Measurements from ENCODE around the gene NPHS2. TPM values are rescaled to one million over a fixed set of nuclear protein-coding genes. Genes with fewer than 3 reads are reported as not detected.

Gene NPHS2
- not detected for total RNA-seq

DNA sequence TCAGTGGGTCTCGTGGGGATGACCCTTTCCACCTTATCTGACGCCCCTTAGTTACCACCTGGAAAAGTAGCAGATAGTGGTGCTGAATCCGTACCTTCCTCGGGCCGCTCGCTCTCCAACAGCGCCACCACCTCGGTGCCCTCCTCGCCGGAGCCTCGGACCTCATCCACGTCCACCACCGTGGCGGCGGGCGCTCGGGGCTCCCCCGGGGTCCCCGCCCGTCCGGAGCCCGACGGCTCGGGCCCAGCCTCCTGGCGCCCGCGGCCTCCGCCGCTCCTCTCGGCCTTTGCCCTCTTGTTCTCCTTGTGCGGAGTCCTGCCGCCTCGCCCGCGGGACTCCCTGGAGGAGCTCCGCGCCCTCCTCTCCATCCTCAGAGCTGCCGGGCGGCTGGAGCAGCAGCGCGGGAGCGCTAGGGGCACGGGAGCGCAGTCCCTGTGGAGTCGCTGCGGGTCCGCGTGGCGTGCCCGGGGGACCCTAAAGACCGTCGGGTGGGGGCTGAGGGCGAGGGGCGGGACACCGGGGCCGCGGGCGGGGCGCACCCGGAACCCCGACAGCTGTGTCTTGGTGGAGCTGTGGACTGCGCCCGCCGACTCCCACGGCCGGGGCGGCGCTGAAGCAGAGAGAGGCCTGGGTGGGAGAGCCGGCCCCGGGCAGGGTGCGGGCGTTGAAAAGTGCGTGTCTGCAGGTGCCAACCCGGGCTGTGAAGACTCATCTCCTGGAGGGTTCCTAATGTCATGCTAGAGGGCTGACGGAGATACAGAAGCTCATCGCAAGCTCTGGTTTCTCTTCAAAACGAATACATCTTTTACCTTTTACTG lies at the start of gene NPHS2:
Gene NPHS2, minus strand, starts transcription at position 452 of the 818 bp plus-strand sequence. Its CDS starts 84 bp downstream, at position 368.
- no peaks in the 10 kb centered on the region for H3K4me1 ChIP-seq
- no peaks in the 10 kb centered on the region for H3K9me3 ChIP-seq
- intact Hi-C loops (cut with DNase I), result no loop called here
- TF ChIP-seq, protein P1, sequence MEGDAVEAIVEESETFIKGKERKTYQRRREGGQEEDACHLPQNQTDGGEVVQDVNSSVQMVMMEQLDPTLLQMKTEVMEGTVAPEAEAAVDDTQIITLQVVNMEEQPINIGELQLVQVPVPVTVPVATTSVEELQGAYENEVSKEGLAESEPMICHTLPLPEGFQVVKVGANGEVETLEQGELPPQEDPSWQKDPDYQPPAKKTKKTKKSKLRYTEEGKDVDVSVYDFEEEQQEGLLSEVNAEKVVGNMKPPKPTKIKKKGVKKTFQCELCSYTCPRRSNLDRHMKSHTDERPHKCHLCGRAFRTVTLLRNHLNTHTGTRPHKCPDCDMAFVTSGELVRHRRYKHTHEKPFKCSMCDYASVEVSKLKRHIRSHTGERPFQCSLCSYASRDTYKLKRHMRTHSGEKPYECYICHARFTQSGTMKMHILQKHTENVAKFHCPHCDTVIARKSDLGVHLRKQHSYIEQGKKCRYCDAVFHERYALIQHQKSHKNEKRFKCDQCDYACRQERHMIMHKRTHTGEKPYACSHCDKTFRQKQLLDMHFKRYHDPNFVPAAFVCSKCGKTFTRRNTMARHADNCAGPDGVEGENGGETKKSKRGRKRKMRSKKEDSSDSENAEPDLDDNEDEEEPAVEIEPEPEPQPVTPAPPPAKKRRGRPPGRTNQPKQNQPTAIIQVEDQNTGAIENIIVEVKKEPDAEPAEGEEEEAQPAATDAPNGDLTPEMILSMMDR (IDR thresholded peaks at IDR 0.05), result no peak
- no peaks in the 10 kb centered on the region for H3K36me3 ChIP-seq
- H3K4me3 ChIP-seq, result peak within 1 kb of the TSS in 1 of 2 donors; percentile 25
- H3K27ac ChIP-seq, result no peak within 1 kb of the TSS
- no peak for DNase-seq (ENCODE audit: low spot score in 2 of 2)
- H3K27me3 ChIP-seq, result peaks cover 9% of the 10 kb centered on the region

DNA sequence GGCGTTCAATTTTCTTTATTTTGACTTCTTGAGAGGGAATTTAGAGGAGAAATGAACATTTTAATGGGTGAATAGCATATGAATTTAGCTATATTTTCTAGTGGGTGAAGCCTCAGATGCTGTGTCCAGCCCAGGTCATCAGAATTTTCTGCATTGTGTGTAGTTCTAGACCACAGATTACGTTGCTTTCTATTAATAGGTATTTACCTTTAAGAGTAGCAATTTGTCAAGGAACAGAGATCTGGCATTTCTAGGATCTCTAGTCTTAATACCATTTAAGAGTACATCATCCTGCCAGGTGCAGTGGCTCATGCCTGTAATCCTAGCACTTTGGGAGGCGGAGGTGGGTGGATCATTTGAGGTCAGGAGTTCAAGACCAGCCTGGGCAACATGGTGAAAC lies 36.6 kb upstream of the NPHS2 start:
- TF ChIP-seq, protein P1 (IDR thresholded peaks at IDR 0.05), result no peak
- H3K4me3 ChIP-seq, result no peak overlapping the region
- intact Hi-C loops (cut with DNase I), result no loop called here
- no peaks in the 10 kb centered on the region for H3K36me3 ChIP-seq
- no peak overlapping the region for H3K27ac ChIP-seq
- H3K9me3 ChIP-seq, result no peaks in the 10 kb centered on the region
- no peaks in the 10 kb centered on the region for H3K27me3 ChIP-seq
- H3K4me1 ChIP-seq, result no peaks in the 10 kb centered on the region
- DNase-seq (ENCODE audit: low spot score in 2 of 2), result no peak

DNA sequence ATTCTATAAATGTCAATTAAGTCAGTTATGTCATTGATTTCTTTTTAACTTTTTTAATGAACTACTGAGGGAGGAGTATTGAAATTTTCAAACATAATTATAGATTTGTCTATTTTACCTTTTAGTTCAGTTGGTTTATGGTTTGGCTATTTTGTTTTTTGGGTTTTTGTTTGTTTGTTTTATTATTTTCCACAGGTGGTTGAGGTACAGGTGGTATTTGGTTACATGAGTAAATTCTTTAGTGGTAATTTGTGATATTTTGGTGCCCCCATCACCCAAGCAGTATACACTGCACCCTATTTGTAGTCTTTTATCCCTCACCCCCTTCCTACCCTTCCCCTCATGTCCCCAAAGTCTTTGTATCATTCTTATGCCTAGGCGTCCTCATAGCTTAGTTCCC lies 25.3 kb upstream of the NPHS2 start:
- DNase-seq (ENCODE audit: low spot score in 2 of 2), result no peak
- Histone ChIP-seq H3K27ac (no peak overlapping the region), H3K4me3 (no peak overlapping the region), H3K27me3 (no peaks in the 10 kb centered on the region), H3K36me3 (no peaks in the 10 kb centered on the region), H3K4me1 (no peaks in the 10 kb centered on the region), H3K9me3 (no peaks in the 10 kb centered on the region)
- TF ChIP-seq, protein P1 (IDR thresholded peaks at IDR 0.05), result no peak
- intact Hi-C loops (cut with DNase I), result no loop called here

DNA sequence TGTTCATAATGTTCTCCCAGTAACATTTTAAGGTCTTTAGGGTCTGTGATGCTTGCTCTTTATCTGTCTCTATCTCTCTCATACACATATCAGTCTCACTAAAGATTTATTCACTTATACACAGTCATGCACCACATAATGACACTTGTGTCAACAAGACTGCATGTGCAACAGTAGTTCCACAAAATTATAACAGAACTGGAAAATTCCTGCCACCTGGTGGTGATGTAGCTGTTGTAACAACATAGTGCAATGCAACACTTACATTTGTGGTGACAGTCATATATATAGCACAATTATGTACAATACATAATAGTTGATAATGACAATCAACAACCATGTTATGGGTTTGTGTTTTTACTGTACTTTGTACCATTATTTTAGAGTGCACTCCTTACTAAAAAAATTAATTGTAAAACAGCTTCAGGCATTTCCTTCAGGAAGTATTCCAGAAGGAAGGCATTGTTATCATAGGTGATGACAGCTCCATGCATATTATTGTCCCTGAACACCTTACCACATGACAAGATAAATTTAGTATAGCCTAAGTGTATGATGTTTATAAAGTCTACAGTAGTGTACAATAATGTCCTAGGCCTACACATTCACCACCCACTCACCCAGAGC lies 24.0 kb upstream of the NPHS2 start:
- TF ChIP-seq, protein P1 (IDR thresholded peaks at IDR 0.05), result peak in 1 of 3 experiments; percentile 31
- H3K9me3 ChIP-seq, result no peaks in the 10 kb centered on the region
- no peak for DNase-seq (ENCODE audit: low spot score in 2 of 2)
- H3K27me3 ChIP-seq, result no peaks in the 10 kb centered on the region
- H3K36me3 ChIP-seq, result no peaks in the 10 kb centered on the region
- no peak overlapping the region for H3K27ac ChIP-seq
- intact Hi-C loops (cut with DNase I), result no loop called here
- H3K4me3 ChIP-seq, result no peak overlapping the region
- no peaks in the 10 kb centered on the region for H3K4me1 ChIP-seq

DNA sequence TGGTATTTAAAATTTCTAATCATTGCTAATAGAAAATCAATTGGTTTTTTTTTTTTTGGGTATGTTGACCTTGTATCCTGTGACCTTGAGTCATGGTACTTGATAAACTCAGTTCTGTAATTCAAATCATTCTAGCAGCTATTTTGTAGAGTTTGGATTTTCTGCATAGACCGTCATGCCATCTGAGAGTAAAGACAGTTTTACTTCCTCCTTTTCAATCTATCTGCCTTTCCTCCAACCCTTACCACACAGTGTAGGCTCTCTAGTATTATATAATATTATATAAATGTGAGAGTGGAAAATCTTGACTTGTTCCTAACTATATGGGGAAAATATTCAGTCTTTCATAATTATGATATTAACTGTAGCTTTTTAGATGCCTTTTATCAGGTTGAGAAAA lies 22.9 kb upstream of the NPHS2 start:
- no peaks in the 10 kb centered on the region for H3K4me1 ChIP-seq
- no peaks in the 10 kb centered on the region for H3K9me3 ChIP-seq
- H3K36me3 ChIP-seq, result no peaks in the 10 kb centered on the region
- DNase-seq (ENCODE audit: low spot score in 2 of 2), result no peak
- no peak overlapping the region for H3K4me3 ChIP-seq
- no peak overlapping the region for H3K27ac ChIP-seq
- intact Hi-C loops (cut with DNase I), result no loop called here
- TF ChIP-seq, protein P1 (IDR thresholded peaks at IDR 0.05), result no peak
- no peaks in the 10 kb centered on the region for H3K27me3 ChIP-seq

Measured in ascending aorta (tissue), 2 donors.